Measurements from ENCODE around the gene MAML3.
A peak's percentile ranks its signal among the peaks of the same experiment; 100 is the strongest.

MAML3 gene

GRCh38 chr4:140157341-140157740 is 3.4 kb upstream of the MAML3 start:
- no CpG with 5 or more reads among the region's 2 CpGs for WGBS, 2 donors (ENCODE audit: extremely low coverage in 2 of 2, insufficient read length in 2 of 2, insufficient replicate concordance in 1 of 2)
- Histone ChIP-seq H2AK5ac (ENCODE audit: low read depth, low read length) (no peak overlapping the region), H3K14ac (ENCODE audit: low read length) (no peak overlapping the region), H3K36me3 (replicated peaks in 1 of 2; ENCODE audit: control insufficient read depth in 2 of 2, insufficient read depth in 2 of 2, low read length in 2 of 2) (no peaks in the 10 kb centered on the region), H4K8ac (ENCODE audit: low read depth, low read length) (no peak overlapping the region), H2BK15ac (ENCODE audit: low read length) (no peak overlapping the region), H2BK120ac (ENCODE audit: low read depth, low read length) (no peak overlapping the region), H3K4me2 (ENCODE audit: insufficient read depth, low read length, poor library complexity, severe bottlenecking) (no peak overlapping the region), H3K4me3 (ENCODE audit: low read length in 2 of 2) (no peak overlapping the region), H3K4ac (ENCODE audit: low read length) (no peak overlapping the region), H3K27ac (replicated peaks; ENCODE audit: low read length) (no peak overlapping the region), H3K18ac (ENCODE audit: low read length) (no peak overlapping the region), H3K27me3 (ENCODE audit: control insufficient read depth in 3 of 3, insufficient read depth in 3 of 3, low read depth in 1 of 3, low read length in 3 of 3) (no peaks in the 10 kb centered on the region), H2BK12ac (ENCODE audit: low read length) (no peak overlapping the region), H2AFZ (ENCODE audit: low read length) (no peak overlapping the region), H3K4me1 (ENCODE audit: control insufficient read depth in 2 of 2, insufficient read depth in 1 of 2, low read depth in 1 of 2, low read length in 2 of 2) (peaks cover 0 to 5% of the 10 kb centered on the region in 2 donors), H3K23ac (ENCODE audit: low read depth, low read length, poor library complexity) (no peak overlapping the region), H3K9ac (ENCODE audit: low read depth, low read length, poor library complexity) (no peak overlapping the region), H3K9me3 (replicated peaks in 1 of 2; ENCODE audit: control insufficient read depth in 2 of 2, insufficient read depth in 1 of 2, low read depth in 1 of 2, low read length in 2 of 2) (peaks cover 0 to 2% of the 10 kb centered on the region in 2 donors), H3K79me1 (ENCODE audit: low read depth, low read length) (peaks cover 4% of the 10 kb centered on the region), H2BK5ac (ENCODE audit: low read length) (no peak overlapping the region), H4K91ac (ENCODE audit: low read depth, low read length, poor library complexity) (no peak overlapping the region)
- no peak for DNase-seq (ENCODE audit: low spot score)

- peaks cover 4% of the 10 kb centered on the region for H3K79me1 ChIP-seq (ENCODE audit: low read depth, low read length)
- peaks cover 0 to 5% of the 10 kb centered on the region in 2 donors for H3K4me1 ChIP-seq (ENCODE audit: control insufficient read depth in 2 of 2, insufficient read depth in 1 of 2, low read depth in 1 of 2, low read length in 2 of 2)
- WGBS, 2 donors (ENCODE audit: extremely low coverage in 2 of 2, insufficient read length in 2 of 2, insufficient replicate concordance in 1 of 2): no CpG with 5 or more reads among the region's 4 CpGs
- no peak overlapping the region for H3K4me3 ChIP-seq (ENCODE audit: low read length in 2 of 2)
- no peak overlapping the region for H4K8ac ChIP-seq (ENCODE audit: low read depth, low read length)
- no peaks in the 10 kb centered on the region for H3K27me3 ChIP-seq (ENCODE audit: control insufficient read depth in 3 of 3, insufficient read depth in 3 of 3, low read depth in 1 of 3, low read length in 3 of 3)
- H3K4me2 ChIP-seq (ENCODE audit: insufficient read depth, low read length, poor library complexity, severe bottlenecking): no peak overlapping the region
- H2AFZ ChIP-seq (ENCODE audit: low read length): no peak overlapping the region
- no peak overlapping the region for H2BK5ac ChIP-seq (ENCODE audit: low read length)
- H4K91ac ChIP-seq (ENCODE audit: low read depth, low read length, poor library complexity): no peak overlapping the region
- H3K14ac ChIP-seq (ENCODE audit: low read length): no peak overlapping the region
- H3K9me3 ChIP-seq (replicated peaks in 1 of 2; ENCODE audit: control insufficient read depth in 2 of 2, insufficient read depth in 1 of 2, low read depth in 1 of 2, low read length in 2 of 2): no peaks in the 10 kb centered on the region
- no peak overlapping the region for H3K27ac ChIP-seq (replicated peaks; ENCODE audit: low read length)
- H3K23ac ChIP-seq (ENCODE audit: low read depth, low read length, poor library complexity): no peak overlapping the region
- no peak overlapping the region for H2BK120ac ChIP-seq (ENCODE audit: low read depth, low read length)
- DNase-seq (ENCODE audit: low spot score): no peak
- H3K4ac ChIP-seq (ENCODE audit: low read length): no peak overlapping the region
- H2AK5ac ChIP-seq (ENCODE audit: low read depth, low read length): no peak overlapping the region
- H2BK15ac ChIP-seq (ENCODE audit: low read length): no peak overlapping the region
- no peaks in the 10 kb centered on the region for H3K36me3 ChIP-seq (replicated peaks in 1 of 2; ENCODE audit: control insufficient read depth in 2 of 2, insufficient read depth in 2 of 2, low read length in 2 of 2)
- H3K18ac ChIP-seq (ENCODE audit: low read length): no peak overlapping the region
- no peak overlapping the region for H3K9ac ChIP-seq (ENCODE audit: low read depth, low read length, poor library complexity)
- H2BK12ac ChIP-seq (ENCODE audit: low read length): no peak overlapping the region
Observed at GRCh38 chr4:140156529-140157171, 2.7 kb upstream of the MAML3 start.

- H2AFZ ChIP-seq (ENCODE audit: low read length): peak overlapping the region; percentile 85
- no CpG with 5 or more reads among the region's 3 CpGs for WGBS, 2 donors (ENCODE audit: extremely low coverage in 2 of 2, insufficient read length in 2 of 2, insufficient replicate concordance in 1 of 2)
- H4K8ac ChIP-seq (ENCODE audit: low read depth, low read length): no peak overlapping the region
- H3K9ac ChIP-seq (ENCODE audit: low read depth, low read length, poor library complexity): no peak overlapping the region
- no peaks in the 10 kb centered on the region for H3K9me3 ChIP-seq (replicated peaks in 1 of 2; ENCODE audit: control insufficient read depth in 2 of 2, insufficient read depth in 1 of 2, low read depth in 1 of 2, low read length in 2 of 2)
- H2BK120ac ChIP-seq (ENCODE audit: low read depth, low read length): no peak overlapping the region
- H3K4ac ChIP-seq (ENCODE audit: low read length): no peak overlapping the region
- peak overlapping the region; percentile 23 for H3K27ac ChIP-seq (replicated peaks; ENCODE audit: low read length)
- no peak overlapping the region for H2BK12ac ChIP-seq (ENCODE audit: low read length)
- no peak overlapping the region for H2AK5ac ChIP-seq (ENCODE audit: low read depth, low read length)
- no peaks in the 10 kb centered on the region for H3K36me3 ChIP-seq (replicated peaks in 1 of 2; ENCODE audit: control insufficient read depth in 2 of 2, insufficient read depth in 2 of 2, low read length in 2 of 2)
- H3K4me3 ChIP-seq (ENCODE audit: low read length in 2 of 2): peak overlapping the region; percentile 97 to 98
- no peak overlapping the region for H4K91ac ChIP-seq (ENCODE audit: low read depth, low read length, poor library complexity)
- no peak overlapping the region for H2BK5ac ChIP-seq (ENCODE audit: low read length)
- H3K4me1 ChIP-seq (ENCODE audit: control insufficient read depth in 2 of 2, insufficient read depth in 1 of 2, low read depth in 1 of 2, low read length in 2 of 2): peaks cover 1 to 5% of the 10 kb centered on the region in 2 donors
- no peak for DNase-seq (ENCODE audit: low spot score)
- H3K14ac ChIP-seq (ENCODE audit: low read length): no peak overlapping the region
- no peak overlapping the region for H2BK15ac ChIP-seq (ENCODE audit: low read length)
- no peak overlapping the region for H3K23ac ChIP-seq (ENCODE audit: low read depth, low read length, poor library complexity)
- H3K4me2 ChIP-seq (ENCODE audit: insufficient read depth, low read length, poor library complexity, severe bottlenecking): peak overlapping the region; percentile 87
- H3K27me3 ChIP-seq (ENCODE audit: control insufficient read depth in 3 of 3, insufficient read depth in 3 of 3, low read depth in 1 of 3, low read length in 3 of 3): no peaks in the 10 kb centered on the region
- no peak overlapping the region for H3K18ac ChIP-seq (ENCODE audit: low read length)
- peaks cover 4% of the 10 kb centered on the region for H3K79me1 ChIP-seq (ENCODE audit: low read depth, low read length)
Observed at GRCh38 chr4:140154572-140154891, 548 bp upstream of the MAML3 start.

GRCh38 chr4:140153419-140153717 is 616 bp downstream of the MAML3 start:
- H2BK120ac ChIP-seq (ENCODE audit: low read depth, low read length): no peak overlapping the region
- H2AK5ac ChIP-seq (ENCODE audit: low read depth, low read length): peak overlapping the region; percentile 92
- no peak overlapping the region for H4K8ac ChIP-seq (ENCODE audit: low read depth, low read length)
- H3K4me2 ChIP-seq (ENCODE audit: insufficient read depth, low read length, poor library complexity, severe bottlenecking): peak overlapping the region; percentile 87
- H3K23ac ChIP-seq (ENCODE audit: low read depth, low read length, poor library complexity): peak overlapping the region; percentile 97
- peak overlapping the region; percentile 87 for H2BK15ac ChIP-seq (ENCODE audit: low read length)
- H3K18ac ChIP-seq (ENCODE audit: low read length): peak overlapping the region; percentile 44
- peak overlapping the region; percentile 92 for H3K9ac ChIP-seq (ENCODE audit: low read depth, low read length, poor library complexity)
- peaks cover 3 to 9% of the 10 kb centered on the region in 2 donors for H3K4me1 ChIP-seq (ENCODE audit: control insufficient read depth in 2 of 2, insufficient read depth in 1 of 2, low read depth in 1 of 2, low read length in 2 of 2)
- H3K27ac ChIP-seq (replicated peaks; ENCODE audit: low read length): no peak overlapping the region
- H3K27me3 ChIP-seq (ENCODE audit: control insufficient read depth in 3 of 3, insufficient read depth in 3 of 3, low read depth in 1 of 3, low read length in 3 of 3): no peaks in the 10 kb centered on the region
- no peak overlapping the region for H2BK5ac ChIP-seq (ENCODE audit: low read length)
- H4K91ac ChIP-seq (ENCODE audit: low read depth, low read length, poor library complexity): no peak overlapping the region
- no peak overlapping the region for H2BK12ac ChIP-seq (ENCODE audit: low read length)
- DNase-seq (ENCODE audit: low spot score): no peak
- H3K4ac ChIP-seq (ENCODE audit: low read length): no peak overlapping the region
- no peaks in the 10 kb centered on the region for H3K9me3 ChIP-seq (replicated peaks in 1 of 2; ENCODE audit: control insufficient read depth in 2 of 2, insufficient read depth in 1 of 2, low read depth in 1 of 2, low read length in 2 of 2)
- peaks cover 4% of the 10 kb centered on the region for H3K79me1 ChIP-seq (ENCODE audit: low read depth, low read length)
- no peaks in the 10 kb centered on the region for H3K36me3 ChIP-seq (replicated peaks in 1 of 2; ENCODE audit: control insufficient read depth in 2 of 2, insufficient read depth in 2 of 2, low read length in 2 of 2)
- H2AFZ ChIP-seq (ENCODE audit: low read length): peak overlapping the region; percentile 85
- peak overlapping the region; percentile 97 to 98 for H3K4me3 ChIP-seq (ENCODE audit: low read length in 2 of 2)
- WGBS, 2 donors (ENCODE audit: extremely low coverage in 2 of 2, insufficient read length in 2 of 2, insufficient replicate concordance in 1 of 2): no CpG with 5 or more reads among the region's 14 CpGs
- H3K14ac ChIP-seq (ENCODE audit: low read length): no peak overlapping the region
